SU-DHL-6 (cell line): ENCODE measurements around the gene ZSWIM2.

ENCODE experiments used
- H2AFZ ChIP-seq: fragments of 200-600 bp; sonication (generic); 2 replicates; pipeline ENCODE4 v1.6.1; 2014; ENCODE audit warnings: low read depth, mild to moderate bottlenecking, moderate library complexity, mixed read lengths, antibody characterized with exemption, low read length; ENCODE audit not compliant: severe bottlenecking
- H3F3A ChIP-seq: fragments of 200-600 bp; shearing (Covaris generic); 2 replicates; pipeline ENCODE4 v1.6.0; 2016; ENCODE audit warnings: antibody characterized with exemption, mild to moderate bottlenecking; ENCODE audit not compliant: insufficient read depth
- H3K27ac ChIP-seq: fragments of 200-600 bp; sonication (generic); 2 replicates; pipeline ENCODE4 v1.5.1; 2016; ENCODE audit warnings: low read depth, mild to moderate bottlenecking, low read length, moderate library complexity, mixed read lengths
- H3K27me3 ChIP-seq: fragments of 200-600 bp; sonication (generic), shearing (Covaris generic); 2 replicates; pipeline ENCODE4 v1.6.0; 2014; ENCODE audit warnings: mild to moderate bottlenecking, low read length
- H3K36me3 ChIP-seq: fragments of 200-600 bp; sonication (generic); 2 replicates; pipeline ENCODE4 v1.6.1; 2014; ENCODE audit warnings: mild to moderate bottlenecking, low read length, mixed read lengths
- H3K4me2 ChIP-seq: fragments of 300-600, 200-600 bp; shearing (Covaris generic), sonication (generic); 2 replicates; pipeline ENCODE4 v1.6.0; 2014; ENCODE audit warnings: low read length, low read depth, mild to moderate bottlenecking; ENCODE audit not compliant: poor library complexity, severe bottlenecking
- H3K4me3 ChIP-seq: fragments of 200-600 bp; sonication (generic); 2 replicates; pipeline ENCODE4 v1.5.1; 2014; ENCODE audit warnings: antibody characterized with exemption, low read length, mild to moderate bottlenecking, mixed read lengths; ENCODE audit not compliant: insufficient read depth, poor library complexity, severe bottlenecking
- H3K79me2 ChIP-seq: fragments of 200-600 bp; sonication (generic); 2 replicates; pipeline ENCODE4 v1.6.1; 2014; ENCODE audit warnings: mild to moderate bottlenecking, low read length, moderate library complexity; ENCODE audit not compliant: insufficient read depth
- H3K9ac ChIP-seq: fragments of 200-600 bp; sonication (generic); 2 replicates; pipeline ENCODE4 v1.7.0; 2014; ENCODE audit warnings: mild to moderate bottlenecking, low read length
- H3K9me2 ChIP-seq: fragments of 200-600 bp; sonication (generic); replicated peaks from 2 replicates; pipeline ENCODE4 v1.6.1; 2014; ENCODE audit warnings: low read length; ENCODE audit not compliant: insufficient read depth
- H3K9me3 ChIP-seq: fragments of 200-600 bp; sonication (generic); 2 replicates; pipeline ENCODE4 v1.6.1; 2014; ENCODE audit warnings: low read length, mixed read lengths; ENCODE audit not compliant: insufficient read depth
- H4K20me1 ChIP-seq: fragments of 200-600 bp; sonication (generic); 2 replicates; pipeline ENCODE4 v1.6.1; 2014; ENCODE audit warnings: low read depth, mild to moderate bottlenecking, antibody characterized with exemption, low read length, moderate library complexity, mixed read lengths
- EZH2phosphoT487 ChIP-seq: fragments of 200-600 bp; sonication (generic), shearing (Covaris generic); conservative IDR thresholded peaks from 2 replicates; pipeline ENCODE4 v1.6.1; 2018; ENCODE audit warnings: mild to moderate bottlenecking, antibody characterized with exemption, low read length, moderate library complexity, mixed read lengths
- TF ChIP-seq, protein P1 (sequence below): fragments of 200-600 bp; sonication (generic); IDR thresholded peaks from one replicate; pipeline ENCODE4 v1.5.1; 2017; ENCODE audit warnings: antibody characterized with exemption, mild to moderate bottlenecking, low read length, moderate library complexity; ENCODE audit not compliant: insufficient read depth, poor library complexity, severe bottlenecking

The ZSWIM2 gene

GRCh38 chr2:186868344-186868743 lies 19.4 kb upstream of the ZSWIM2 start:
- H3K27me3 ChIP-seq = no peaks in the 10 kb centered on the region
- H3K4me3 ChIP-seq = no peak overlapping the region
- no peaks in the 10 kb centered on the region for H3K36me3 ChIP-seq
- H3K4me2 ChIP-seq = no peak overlapping the region
- H3K9ac ChIP-seq = no peak overlapping the region
- no peaks in the 10 kb centered on the region for H4K20me1 ChIP-seq
- H3K27ac ChIP-seq = no peak overlapping the region
- no peak overlapping the region for H2AFZ ChIP-seq
- H3K79me2 ChIP-seq = no peaks in the 10 kb centered on the region
- no peaks in the 10 kb centered on the region for H3K9me3 ChIP-seq
- no peaks in the 10 kb centered on the region for H3F3A ChIP-seq
- no peaks in the 10 kb centered on the region for H3K9me2 ChIP-seq
- TF ChIP-seq, protein P1, sequence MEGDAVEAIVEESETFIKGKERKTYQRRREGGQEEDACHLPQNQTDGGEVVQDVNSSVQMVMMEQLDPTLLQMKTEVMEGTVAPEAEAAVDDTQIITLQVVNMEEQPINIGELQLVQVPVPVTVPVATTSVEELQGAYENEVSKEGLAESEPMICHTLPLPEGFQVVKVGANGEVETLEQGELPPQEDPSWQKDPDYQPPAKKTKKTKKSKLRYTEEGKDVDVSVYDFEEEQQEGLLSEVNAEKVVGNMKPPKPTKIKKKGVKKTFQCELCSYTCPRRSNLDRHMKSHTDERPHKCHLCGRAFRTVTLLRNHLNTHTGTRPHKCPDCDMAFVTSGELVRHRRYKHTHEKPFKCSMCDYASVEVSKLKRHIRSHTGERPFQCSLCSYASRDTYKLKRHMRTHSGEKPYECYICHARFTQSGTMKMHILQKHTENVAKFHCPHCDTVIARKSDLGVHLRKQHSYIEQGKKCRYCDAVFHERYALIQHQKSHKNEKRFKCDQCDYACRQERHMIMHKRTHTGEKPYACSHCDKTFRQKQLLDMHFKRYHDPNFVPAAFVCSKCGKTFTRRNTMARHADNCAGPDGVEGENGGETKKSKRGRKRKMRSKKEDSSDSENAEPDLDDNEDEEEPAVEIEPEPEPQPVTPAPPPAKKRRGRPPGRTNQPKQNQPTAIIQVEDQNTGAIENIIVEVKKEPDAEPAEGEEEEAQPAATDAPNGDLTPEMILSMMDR = no peak
- TF ChIP-seq EZH2phosphoT487 = no peak

DNA sequence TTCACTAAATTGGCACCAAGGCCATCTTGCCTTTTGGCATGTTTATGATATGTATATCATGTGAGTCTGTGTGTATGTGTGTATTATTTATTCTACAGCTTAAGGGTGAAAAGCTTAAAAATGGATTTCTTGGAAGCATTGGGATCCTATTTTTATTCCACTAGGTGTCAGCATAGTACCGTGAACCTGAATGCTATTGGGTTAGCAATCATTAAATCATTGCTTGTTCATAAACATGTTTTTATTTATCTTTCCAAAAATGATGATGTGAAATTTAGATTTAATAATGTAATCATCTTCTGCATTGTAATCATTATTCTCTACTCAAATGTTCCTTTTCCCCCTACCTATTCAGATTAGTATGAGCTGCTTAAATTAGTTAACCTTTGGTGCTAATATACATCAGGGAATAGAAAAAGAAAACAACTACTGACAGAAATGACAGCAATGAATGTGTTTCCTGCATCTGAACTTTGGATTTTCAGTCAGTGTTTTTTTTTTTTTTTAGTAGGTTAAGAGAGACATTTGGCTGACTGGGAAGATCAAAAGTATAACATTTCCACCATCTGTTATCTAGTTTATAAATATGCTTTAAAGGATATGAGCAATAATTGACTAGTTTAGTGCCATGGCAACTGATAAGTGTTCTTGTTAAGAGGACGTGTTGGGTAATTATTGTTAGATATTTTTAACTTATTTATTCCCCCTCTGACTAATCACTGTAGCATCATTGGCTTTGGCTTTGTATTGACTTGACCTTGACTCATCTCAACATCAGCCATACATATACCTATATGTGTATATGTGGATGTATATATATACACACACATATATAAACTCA lies 14.1 kb upstream of the ZSWIM2 start:
- Histone ChIP-seq H2AFZ (no peak overlapping the region), H3K36me3 (no peaks in the 10 kb centered on the region), H3K4me3 (no peak overlapping the region), H3K9ac (no peak overlapping the region), H4K20me1 (no peaks in the 10 kb centered on the region), H3K79me2 (no peaks in the 10 kb centered on the region), H3K27me3 (no peaks in the 10 kb centered on the region), H3F3A (no peaks in the 10 kb centered on the region), H3K4me2 (no peak overlapping the region), H3K27ac (no peak overlapping the region), H3K9me3 (no peaks in the 10 kb centered on the region), H3K9me2 (no peaks in the 10 kb centered on the region)
- TF ChIP-seq, protein P1 = no peak
- TF ChIP-seq EZH2phosphoT487 = no peak

GRCh38 chr2:186855216-186855615 lies 6.2 kb upstream of the ZSWIM2 start:
- no peak overlapping the region for H3K4me2 ChIP-seq

More at GRCh38 chr2:186855216-186855615, 6.2 kb upstream of the ZSWIM2 start:
- Histone ChIP-seq H3K9me2 (no peaks in the 10 kb centered on the region), H3K36me3 (no peaks in the 10 kb centered on the region), H3K4me3 (no peak overlapping the region), H4K20me1 (no peaks in the 10 kb centered on the region), H3K79me2 (no peaks in the 10 kb centered on the region), H3F3A (no peaks in the 10 kb centered on the region), H3K9ac (no peak overlapping the region), H3K9me3 (no peaks in the 10 kb centered on the region), H3K27ac (no peak overlapping the region), H3K27me3 (no peaks in the 10 kb centered on the region), H2AFZ (no peak overlapping the region)
- TF ChIP-seq EZH2phosphoT487 = no peak
- TF ChIP-seq, protein P1 = no peak
